ENCODE data around the gene PCCA. TPM values are rescaled to one million over a fixed set of nuclear protein-coding genes. Genes with fewer than 3 reads are reported as not detected.
"Not testable (repeated sequence)": the region's sequence is repeated elsewhere in the genome, so short reads cannot be mapped to it uniquely, and the experiment has no call there.

Gene PCCA
- total and polyA plus RNA-seq, 2 donors from 2014 or later, result 86.2 to 222 TPM

DNA sequence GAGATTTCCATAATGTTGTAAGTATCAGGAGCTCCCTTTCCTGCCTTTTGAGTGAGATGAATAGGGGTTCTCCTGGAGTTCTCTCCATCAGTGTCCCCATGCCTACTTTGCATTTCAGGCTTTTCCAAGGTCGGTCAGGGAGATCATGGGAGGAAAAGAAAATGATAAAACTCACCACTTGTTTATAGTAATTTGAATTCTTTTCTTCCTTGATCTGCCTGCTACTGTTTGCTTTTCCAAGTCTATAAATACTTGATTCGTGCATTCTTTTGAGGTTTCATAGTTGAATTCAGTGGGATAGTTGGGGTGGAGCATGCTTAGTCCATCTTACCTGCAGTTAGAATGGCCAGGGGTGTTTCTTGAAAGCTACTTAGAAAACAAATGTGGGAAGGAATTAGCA, 51.5 kb downstream of the PCCA start:
- FAIRE-seq (no peak), DNase-seq (no peak)
- no peaks in the 10 kb centered on the region for H3K9me3 ChIP-seq (ENCODE audit: control insufficient read depth in 2 of 3, insufficient read depth in 1 of 3, low read length in 3 of 3)
- intact Hi-C loops (cut with DNase I), result no loop called here
- peaks cover 0 to 2% (median 0%) of the 10 kb centered on the region in 3 donors for H3K36me3 ChIP-seq (ENCODE audit: control insufficient read depth in 2 of 3, insufficient read depth in 3 of 3, low read length in 3 of 3)
- no peak overlapping the region for H3K9ac ChIP-seq (ENCODE audit: low read length in 3 of 3)
- no peak overlapping the region for H3K4me3 ChIP-seq (ENCODE audit: low read length in 3 of 3)
- H3K4me1 ChIP-seq (ENCODE audit: control insufficient read depth in 2 of 3, insufficient read depth in 2 of 3, low read depth in 1 of 3, low read length in 3 of 3), result no peaks in the 10 kb centered on the region
- H3K27ac ChIP-seq (ENCODE audit: low read depth in 2 of 2, low read length in 2 of 2), result no peak overlapping the region
- no peaks in the 10 kb centered on the region for H3K27me3 ChIP-seq (ENCODE audit: control insufficient read depth, insufficient read depth, low read length)
- TF ChIP-seq, protein P1, sequence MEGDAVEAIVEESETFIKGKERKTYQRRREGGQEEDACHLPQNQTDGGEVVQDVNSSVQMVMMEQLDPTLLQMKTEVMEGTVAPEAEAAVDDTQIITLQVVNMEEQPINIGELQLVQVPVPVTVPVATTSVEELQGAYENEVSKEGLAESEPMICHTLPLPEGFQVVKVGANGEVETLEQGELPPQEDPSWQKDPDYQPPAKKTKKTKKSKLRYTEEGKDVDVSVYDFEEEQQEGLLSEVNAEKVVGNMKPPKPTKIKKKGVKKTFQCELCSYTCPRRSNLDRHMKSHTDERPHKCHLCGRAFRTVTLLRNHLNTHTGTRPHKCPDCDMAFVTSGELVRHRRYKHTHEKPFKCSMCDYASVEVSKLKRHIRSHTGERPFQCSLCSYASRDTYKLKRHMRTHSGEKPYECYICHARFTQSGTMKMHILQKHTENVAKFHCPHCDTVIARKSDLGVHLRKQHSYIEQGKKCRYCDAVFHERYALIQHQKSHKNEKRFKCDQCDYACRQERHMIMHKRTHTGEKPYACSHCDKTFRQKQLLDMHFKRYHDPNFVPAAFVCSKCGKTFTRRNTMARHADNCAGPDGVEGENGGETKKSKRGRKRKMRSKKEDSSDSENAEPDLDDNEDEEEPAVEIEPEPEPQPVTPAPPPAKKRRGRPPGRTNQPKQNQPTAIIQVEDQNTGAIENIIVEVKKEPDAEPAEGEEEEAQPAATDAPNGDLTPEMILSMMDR (IDR thresholded peaks at IDR 0.05; ENCODE audit: borderline replicate concordance, extremely low read depth, insufficient read depth), result no peak

DNA sequence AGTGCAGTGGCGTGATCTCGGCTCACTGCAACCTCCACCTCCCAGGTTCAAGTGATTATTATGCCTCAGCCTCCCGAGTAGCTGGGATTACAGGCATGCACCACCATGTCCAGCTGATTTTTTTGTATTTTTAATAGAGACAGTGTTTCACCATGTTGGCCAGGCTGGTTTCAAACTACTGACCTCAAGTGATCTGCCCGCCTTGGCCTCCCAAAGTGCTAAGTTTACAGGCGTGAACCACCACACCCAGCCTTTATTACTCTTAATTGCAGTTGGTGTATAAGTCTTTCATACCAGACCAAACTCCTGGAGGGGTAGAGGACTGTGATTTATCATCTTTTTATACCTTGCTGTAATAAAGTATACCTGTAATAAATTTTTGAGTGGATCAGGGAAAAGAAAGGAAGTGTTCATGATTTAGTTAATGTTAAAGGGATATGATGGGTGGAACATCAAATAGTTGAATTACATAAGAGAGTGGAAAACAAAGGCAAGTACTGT, 52.6 kb downstream of the PCCA start:
- H3K4me3 ChIP-seq (ENCODE audit: low read length in 3 of 3); FAIRE-seq; DNase-seq; H3K36me3 ChIP-seq (ENCODE audit: control insufficient read depth in 2 of 3, insufficient read depth in 3 of 3, low read length in 3 of 3); intact Hi-C loops (cut with DNase I); H3K9ac ChIP-seq (ENCODE audit: low read length in 3 of 3); H3K27me3 ChIP-seq (ENCODE audit: control insufficient read depth, insufficient read depth, low read length); H3K27ac ChIP-seq (ENCODE audit: low read depth in 2 of 2, low read length in 2 of 2); H3K4me1 ChIP-seq (ENCODE audit: control insufficient read depth in 2 of 3, insufficient read depth in 2 of 3, low read depth in 1 of 3, low read length in 3 of 3); H3K9me3 ChIP-seq (ENCODE audit: control insufficient read depth in 2 of 3, insufficient read depth in 1 of 3, low read length in 3 of 3): not testable (repeated sequence)

DNA sequence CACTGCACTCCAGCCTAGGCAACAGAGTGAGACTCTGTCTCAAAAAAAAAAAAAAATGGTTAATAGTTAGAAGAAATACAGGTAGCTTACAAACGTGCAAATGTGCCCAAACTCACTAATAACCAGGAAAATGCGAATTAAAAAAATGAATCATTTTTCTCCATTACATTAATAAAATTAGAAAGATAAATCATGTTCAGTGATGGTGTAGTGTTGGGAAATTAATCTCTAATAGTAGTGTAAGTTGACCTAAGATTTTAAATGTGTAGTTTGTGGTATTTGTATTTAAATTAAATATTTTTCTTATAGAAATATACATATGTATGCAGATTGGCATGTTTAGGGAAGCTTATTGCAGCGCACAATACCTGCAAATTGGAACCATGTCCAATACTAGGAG, 57.6 kb downstream of the PCCA start:
- FAIRE-seq, result no peak

GRCh38 chr13:100147825-100148224, 58.9 kb downstream of the PCCA start:
- FAIRE-seq, result no peak
- peaks cover 0 to 2% (median 0%) of the 10 kb centered on the region in 3 donors for H3K36me3 ChIP-seq (ENCODE audit: control insufficient read depth in 2 of 3, insufficient read depth in 3 of 3, low read length in 3 of 3)
- no peak overlapping the region for H3K4me3 ChIP-seq (ENCODE audit: low read length in 3 of 3)
- TF ChIP-seq, protein P1 (IDR thresholded peaks at IDR 0.05; ENCODE audit: borderline replicate concordance, extremely low read depth, insufficient read depth), result no peak
- no peaks in the 10 kb centered on the region for H3K9me3 ChIP-seq (ENCODE audit: control insufficient read depth in 2 of 3, insufficient read depth in 1 of 3, low read length in 3 of 3)
- intact Hi-C loops (cut with DNase I), result no loop called here
- no peak overlapping the region for H3K27ac ChIP-seq (ENCODE audit: low read depth in 2 of 2, low read length in 2 of 2)
- H3K4me1 ChIP-seq (ENCODE audit: control insufficient read depth in 2 of 3, insufficient read depth in 2 of 3, low read depth in 1 of 3, low read length in 3 of 3), result no peaks in the 10 kb centered on the region
- no peak overlapping the region for H3K9ac ChIP-seq (ENCODE audit: low read length in 3 of 3)
- H3K27me3 ChIP-seq (ENCODE audit: control insufficient read depth, insufficient read depth, low read length), result no peaks in the 10 kb centered on the region
- no peak for DNase-seq

More for the DNA sequence above, 57.6 kb downstream of the PCCA start:
- intact Hi-C loops (cut with DNase I), result no loop called here
- no peak overlapping the region for H3K27ac ChIP-seq (ENCODE audit: low read depth in 2 of 2, low read length in 2 of 2)
- no peak for DNase-seq
- H3K9me3 ChIP-seq (ENCODE audit: control insufficient read depth in 2 of 3, insufficient read depth in 1 of 3, low read length in 3 of 3), result no peaks in the 10 kb centered on the region
- no peak overlapping the region for H3K4me3 ChIP-seq (ENCODE audit: low read length in 3 of 3)
- H3K4me1 ChIP-seq (ENCODE audit: control insufficient read depth in 2 of 3, insufficient read depth in 2 of 3, low read depth in 1 of 3, low read length in 3 of 3), result no peaks in the 10 kb centered on the region
- H3K27me3 ChIP-seq (ENCODE audit: control insufficient read depth, insufficient read depth, low read length), result no peaks in the 10 kb centered on the region
- no peak overlapping the region for H3K9ac ChIP-seq (ENCODE audit: low read length in 3 of 3)
- TF ChIP-seq, protein P1 (IDR thresholded peaks at IDR 0.05; ENCODE audit: borderline replicate concordance, extremely low read depth, insufficient read depth), result no peak
- H3K36me3 ChIP-seq (ENCODE audit: control insufficient read depth in 2 of 3, insufficient read depth in 3 of 3, low read length in 3 of 3), result peaks cover 0 to 2% (median 0%) of the 10 kb centered on the region in 3 donors
